Brain microvascular endothelial cell (primary cell): ENCODE measurements around the gene NPR3.
A peak's percentile ranks its signal among the peaks of the same experiment; 100 is the strongest.

Experiments
- DNase-seq: peaks from one replicate; pipeline ENCODE4 v3.0.0-alpha.2; 2020
- H3K27ac ChIP-seq: fragments of 250-450 bp; sonication (Bioruptor Pico); 2 replicates; pipeline ENCODE4 v1.5.1; 2020; ENCODE audit warnings: mild to moderate bottlenecking, moderate library complexity
- H3K27me3 ChIP-seq: fragments of 250-450 bp; sonication (Bioruptor Pico); replicated peaks from 2 replicates; pipeline ENCODE4 v1.5.1; 2020; ENCODE audit warnings: mild to moderate bottlenecking
- H3K36me3 ChIP-seq: fragments of 250-450 bp; sonication (Bioruptor Pico); replicated peaks from 2 replicates; pipeline ENCODE4 v1.5.1; 2020; ENCODE audit warnings: mild to moderate bottlenecking
- H3K4me3 ChIP-seq: 2 replicates; pipeline ENCODE4 v1.5.1; 2011; ENCODE audit warnings: low read depth, mild to moderate bottlenecking, control low read depth, low read length, moderate library complexity
- in situ Hi-C: cut with HindIII; loops from 2 replicates; pipeline ENCODE4 v1.10.0; 2017; ENCODE audit warnings: low sequenced_read_pairs, low pct_ligation_motif_present
- TF ChIP-seq, protein P1 (sequence below): IDR thresholded peaks from 2 replicates; pipeline ENCODE4 v1.5.1; 2011; ENCODE audit warnings: low read depth, mild to moderate bottlenecking, moderate library complexity, low read length, control low read depth, inconsistent platforms; ENCODE audit errors: missing control alignments

NPR3 gene, protein sequence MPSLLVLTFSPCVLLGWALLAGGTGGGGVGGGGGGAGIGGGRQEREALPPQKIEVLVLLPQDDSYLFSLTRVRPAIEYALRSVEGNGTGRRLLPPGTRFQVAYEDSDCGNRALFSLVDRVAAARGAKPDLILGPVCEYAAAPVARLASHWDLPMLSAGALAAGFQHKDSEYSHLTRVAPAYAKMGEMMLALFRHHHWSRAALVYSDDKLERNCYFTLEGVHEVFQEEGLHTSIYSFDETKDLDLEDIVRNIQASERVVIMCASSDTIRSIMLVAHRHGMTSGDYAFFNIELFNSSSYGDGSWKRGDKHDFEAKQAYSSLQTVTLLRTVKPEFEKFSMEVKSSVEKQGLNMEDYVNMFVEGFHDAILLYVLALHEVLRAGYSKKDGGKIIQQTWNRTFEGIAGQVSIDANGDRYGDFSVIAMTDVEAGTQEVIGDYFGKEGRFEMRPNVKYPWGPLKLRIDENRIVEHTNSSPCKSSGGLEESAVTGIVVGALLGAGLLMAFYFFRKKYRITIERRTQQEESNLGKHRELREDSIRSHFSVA

DNA sequence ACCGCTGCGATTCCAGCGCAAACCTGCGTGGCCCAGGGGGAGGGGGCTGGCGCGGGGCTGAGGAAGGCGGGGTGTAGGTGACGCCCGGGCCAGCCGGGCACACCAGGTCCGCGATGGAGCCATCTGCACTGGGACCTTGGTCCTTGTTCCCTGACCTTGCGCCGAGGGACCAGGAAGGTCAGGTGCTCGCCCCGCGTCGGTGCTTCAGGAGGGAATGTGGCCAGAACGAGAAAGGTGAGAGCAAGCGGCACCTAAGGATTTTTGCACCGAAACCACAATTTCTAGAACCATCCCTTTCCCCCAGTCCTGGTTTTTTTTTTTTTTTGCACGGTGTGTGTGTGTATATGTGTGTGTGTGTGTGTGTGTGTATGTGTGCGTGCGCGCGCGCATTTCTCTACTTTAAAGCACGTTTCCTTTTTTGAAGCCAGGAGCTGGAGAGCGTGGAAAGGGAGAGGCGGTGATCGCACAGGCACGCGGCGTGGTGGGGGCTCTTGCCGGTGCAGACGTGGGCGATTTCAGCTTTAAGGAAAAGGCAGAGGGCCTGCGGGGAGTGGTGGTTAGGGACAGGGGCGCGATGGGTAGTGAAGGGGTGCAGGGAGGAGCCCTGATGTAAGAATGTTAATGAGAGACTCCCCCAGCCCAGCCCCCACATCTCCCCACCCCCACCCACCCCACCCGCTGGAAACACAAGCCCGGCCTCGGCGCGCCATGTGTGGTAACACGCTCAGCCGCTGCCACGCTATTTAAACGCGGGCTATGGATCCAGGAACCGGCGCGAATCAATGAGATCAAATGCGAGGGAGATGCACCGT is at the start of gene NPR3:
NPR3 (plus strand) TSS at position 772 of the 812 bp plus-strand sequence. CDS start 456 bp downstream, outside the sequence.
- Histone ChIP-seq H3K27me3 (no peaks in the 10 kb centered on the region), H3K4me3 (peak within 1 kb of the TSS; percentile 69), H3K36me3 (no peaks in the 10 kb centered on the region), H3K27ac (peak within 1 kb of the TSS; percentile 3)
- in situ Hi-C loops: no loop called here
- TF ChIP-seq, protein P1, sequence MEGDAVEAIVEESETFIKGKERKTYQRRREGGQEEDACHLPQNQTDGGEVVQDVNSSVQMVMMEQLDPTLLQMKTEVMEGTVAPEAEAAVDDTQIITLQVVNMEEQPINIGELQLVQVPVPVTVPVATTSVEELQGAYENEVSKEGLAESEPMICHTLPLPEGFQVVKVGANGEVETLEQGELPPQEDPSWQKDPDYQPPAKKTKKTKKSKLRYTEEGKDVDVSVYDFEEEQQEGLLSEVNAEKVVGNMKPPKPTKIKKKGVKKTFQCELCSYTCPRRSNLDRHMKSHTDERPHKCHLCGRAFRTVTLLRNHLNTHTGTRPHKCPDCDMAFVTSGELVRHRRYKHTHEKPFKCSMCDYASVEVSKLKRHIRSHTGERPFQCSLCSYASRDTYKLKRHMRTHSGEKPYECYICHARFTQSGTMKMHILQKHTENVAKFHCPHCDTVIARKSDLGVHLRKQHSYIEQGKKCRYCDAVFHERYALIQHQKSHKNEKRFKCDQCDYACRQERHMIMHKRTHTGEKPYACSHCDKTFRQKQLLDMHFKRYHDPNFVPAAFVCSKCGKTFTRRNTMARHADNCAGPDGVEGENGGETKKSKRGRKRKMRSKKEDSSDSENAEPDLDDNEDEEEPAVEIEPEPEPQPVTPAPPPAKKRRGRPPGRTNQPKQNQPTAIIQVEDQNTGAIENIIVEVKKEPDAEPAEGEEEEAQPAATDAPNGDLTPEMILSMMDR: no peak
- DNase-seq: no peak

DNA sequence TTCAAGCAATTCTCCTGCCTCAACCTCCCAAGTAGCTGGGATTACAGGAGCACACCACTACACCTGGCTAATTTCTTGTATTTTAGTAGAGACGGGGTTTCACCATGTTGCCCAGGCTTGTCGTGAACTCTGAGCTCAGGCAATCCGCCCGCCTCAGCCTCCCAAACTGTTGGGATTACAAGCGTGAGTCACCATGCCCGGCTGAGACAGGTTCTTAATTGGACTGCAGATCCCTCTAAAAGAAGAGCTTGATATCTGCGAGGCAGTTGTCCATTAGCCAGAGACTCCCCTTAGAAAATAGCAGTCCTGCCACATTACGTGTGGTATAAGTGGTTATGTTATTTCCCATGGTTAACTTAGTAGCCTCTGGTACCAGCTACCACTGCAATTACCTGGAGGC is 46.6 kb upstream of the NPR3 start:
- in situ Hi-C loops: no loop called here
- Histone ChIP-seq H3K4me3 (no peak overlapping the region), H3K27me3 (no peaks in the 10 kb centered on the region), H3K27ac (no peak overlapping the region), H3K36me3 (no peaks in the 10 kb centered on the region)
- TF ChIP-seq, protein P1: no peak
- DNase-seq: no peak

DNA sequence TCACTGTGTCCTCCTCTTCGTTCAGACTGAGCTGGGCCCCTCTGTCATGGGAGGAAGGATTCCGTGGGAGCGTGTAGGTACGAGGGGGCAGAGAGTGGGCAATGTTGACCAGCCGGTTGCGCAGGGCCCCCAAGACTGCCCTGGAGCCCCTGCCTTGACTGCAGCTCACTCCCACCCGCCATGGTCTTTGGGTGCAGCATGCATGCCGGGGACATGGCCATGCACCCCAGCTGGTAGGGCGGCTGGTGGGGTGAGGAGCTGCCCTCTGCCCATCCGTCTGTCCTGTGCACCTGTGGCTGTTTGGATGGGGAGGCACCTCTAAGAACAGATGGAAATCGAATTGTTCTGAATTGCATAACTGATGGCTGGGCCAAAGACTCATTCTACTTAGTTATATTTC is 42.6 kb upstream of the NPR3 start:
- TF ChIP-seq, protein P1: no peak
- DNase-seq: no peak
- in situ Hi-C loops: no loop called here
- Histone ChIP-seq H3K27me3 (no peaks in the 10 kb centered on the region), H3K27ac (no peak overlapping the region), H3K36me3 (no peaks in the 10 kb centered on the region), H3K4me3 (no peak overlapping the region)

DNA sequence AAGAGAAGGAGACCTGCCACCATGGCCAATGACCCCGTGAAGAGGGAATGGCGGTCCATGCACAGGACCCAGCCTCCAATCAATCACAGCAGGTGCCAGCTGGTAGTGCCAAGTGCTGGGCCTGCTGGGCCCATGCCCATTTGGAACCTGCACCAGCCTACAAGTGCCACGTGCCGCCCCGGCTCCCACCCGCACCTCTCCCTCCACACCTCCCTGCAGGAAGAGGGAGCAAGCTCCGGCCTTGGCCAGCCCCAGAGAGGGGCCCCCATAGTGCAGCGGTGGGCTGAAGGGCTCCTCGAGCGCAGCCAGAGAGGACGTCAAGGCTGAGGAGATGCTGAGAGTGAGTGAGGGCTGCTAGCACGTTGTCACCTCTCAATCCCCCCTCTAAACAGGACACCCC is 37.8 kb upstream of the NPR3 start:
- no peak overlapping the region for H3K4me3 ChIP-seq
- in situ Hi-C loops: no loop called here
- TF ChIP-seq, protein P1: no peak
- H3K36me3 ChIP-seq: no peaks in the 10 kb centered on the region
- DNase-seq: no peak
- H3K27ac ChIP-seq: no peak overlapping the region
- H3K27me3 ChIP-seq: no peaks in the 10 kb centered on the region

DNA sequence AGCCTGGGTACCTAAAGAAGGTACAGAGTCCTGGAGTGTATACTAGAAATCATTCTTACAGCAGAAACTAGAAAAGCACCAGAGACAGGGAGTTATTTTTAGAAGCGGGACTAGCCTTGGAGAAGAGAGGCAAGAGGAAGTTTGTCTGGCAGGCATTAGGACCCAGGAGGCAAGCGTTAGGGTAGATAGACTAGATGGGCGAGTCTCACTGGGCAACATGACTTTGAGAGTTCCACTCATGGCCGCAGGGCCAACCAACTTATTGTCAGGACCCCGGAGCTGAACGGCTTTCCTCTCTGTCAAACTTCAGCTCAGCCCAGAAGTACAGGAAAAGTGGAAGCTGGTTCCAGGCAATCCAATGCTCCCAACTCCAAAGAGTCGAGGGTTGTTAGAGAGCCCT is 34.1 kb upstream of the NPR3 start:
- in situ Hi-C loops: no loop called here
- Histone ChIP-seq H3K4me3 (no peak overlapping the region), H3K27ac (no peak overlapping the region), H3K36me3 (no peaks in the 10 kb centered on the region), H3K27me3 (no peaks in the 10 kb centered on the region)
- TF ChIP-seq, protein P1: no peak
- no peak for DNase-seq
